Breast epithelium (tissue), 4 donors: ENCODE data around the gene TMIE. TPM values are rescaled to one million over a fixed set of nuclear protein-coding genes. Genes with fewer than 3 reads are reported as not detected.

ENCODE experiments used
- DNase-seq, 2 donors: peaks; one replicate each; pipeline ENCODE4 v3.0.0-alpha.2; 2019; ENCODE audit warnings: low spot score in 2 of 2
- H3K27ac ChIP-seq, 2 donors: fragments of 200-600 bp; sonication (generic) in 1 of 2; one replicate each; pipeline ENCODE4 v1.5.1; 2016 to 2019; ENCODE audit warnings: mild to moderate bottlenecking in 1 of 2
- H3K27me3 ChIP-seq, 2 donors: fragments of 200-600 bp; sonication (generic) in 1 of 2; one replicate each; pipeline versions ENCODE4 v1.5.1 to v1.6.0; 2017 to 2019; ENCODE audit warnings: control low read depth in 1 of 2, mild to moderate bottlenecking in 1 of 2
- H3K36me3 ChIP-seq: fragments of 200-600 bp; one replicate; pipeline ENCODE4 v1.5.1; 2019
- H3K4me1 ChIP-seq, 2 donors: fragments of 200-600 bp; sonication (generic); one replicate each; pipeline ENCODE4 v1.5.1; 2016 to 2019; ENCODE audit warnings: control low read depth in 1 of 2
- H3K4me3 ChIP-seq, 3 donors: fragments of 200-600 bp; sonication (generic); 1 replicate in 2 of 3; 2 replicates in 1 of 3; pipeline ENCODE4 v1.5.1; 2016 to 2019; ENCODE audit warnings: mild to moderate bottlenecking in 3 of 3, moderate library complexity in 2 of 3
- H3K9me3 ChIP-seq, 2 donors: fragments of 200-600 bp; sonication (generic) in 1 of 2; one replicate each; pipeline ENCODE4 v1.5.1; 2016 to 2019; ENCODE audit warnings: control low read depth in 1 of 2
- CTCF ChIP-seq, 3 donors: fragments of 450-650 bp; IDR thresholded peaks; one replicate each; pipeline ENCODE4 v1.5.1; 2016 to 2017; ENCODE audit warnings: antibody characterized with exemption in 3 of 3, mild to moderate bottlenecking in 3 of 3, moderate library complexity in 3 of 3
- POLR2A ChIP-seq: fragments of 450-650 bp; IDR thresholded peaks from one replicate; pipeline ENCODE4 v1.6.1; 2016; ENCODE audit warnings: antibody characterized with exemption, mild to moderate bottlenecking, moderate library complexity
- POLR2AphosphoS5 ChIP-seq, 3 donors: sonication (generic); formaldehyde crosslinking; IDR thresholded peaks; one replicate each; pipeline ENCODE4 v1.6.1; 2017; ENCODE audit warnings: antibody characterized with exemption in 3 of 3
- intact Hi-C: fragments of 100-400 bp; cut with DNase I; formaldehyde crosslinking; loops from one replicate; pipeline ENCODE4 v1.15.1; 2023; ENCODE audit warnings: low total_unique reads
- total RNA-seq, 3 donors: library from RNA; depleted of rRNA; stranded (reverse); fragments of >200 nt; gene quantifications; one replicate each; pipeline ENCODE4 v1.1.0, GENCODE V29; 2016

Gene TMIE
- total RNA-seq, 3 donors from 2014 or later, result not detected

- H3K4me1 ChIP-seq, result no peaks in the 10 kb centered on the region
- DNase-seq, result peak in 1 of 2 donors; percentile 39
- TF ChIP-seq CTCF (IDR thresholded peaks at IDR 0.05) (no peak), POLR2AphosphoS5 (IDR thresholded peaks at IDR 0.05) (no peak), POLR2A (no peak)
- H3K27ac ChIP-seq, result no peak overlapping the region
- H3K9me3 ChIP-seq, result no peaks in the 10 kb centered on the region
- no peaks in the 10 kb centered on the region for H3K27me3 ChIP-seq
- H3K4me3 ChIP-seq, result no peak overlapping the region
- no peaks in the 10 kb centered on the region for H3K36me3 ChIP-seq
- intact Hi-C loops, result loop anchor here (10.0 kb wide), 1 partner anchor 188 kb away; no protein-coding TSS in a partner anchor
These were observed 5.8 kb downstream of the TMIE start for GRCh38 chr3:46706771-46707582.

- intact Hi-C loops, result loop anchor here (10.0 kb wide), 1 partner anchor 187 kb away; no protein-coding TSS in a partner anchor
- Histone ChIP-seq H3K27ac (no peak overlapping the region), H3K4me1 (no peaks in the 10 kb centered on the region), H3K27me3 (no peaks in the 10 kb centered on the region), H3K4me3 (no peak overlapping the region), H3K36me3 (no peaks in the 10 kb centered on the region), H3K9me3 (no peaks in the 10 kb centered on the region)
- TF ChIP-seq POLR2AphosphoS5 (IDR thresholded peaks at IDR 0.05) (no peak), CTCF (IDR thresholded peaks at IDR 0.05) (no peak), POLR2A (no peak)
- peak in 1 of 2 donors; percentile 30 for DNase-seq
These were observed 6.4 kb downstream of the TMIE start for GRCh38 chr3:46707601-46708011.

GRCh38 chr3:46708401-46709156 lies 7.4 kb downstream of the TMIE start:
- intact Hi-C loops, result loop anchor here (10.0 kb wide), 1 partner anchor 186 kb away; no protein-coding TSS in a partner anchor
- Histone ChIP-seq H3K27ac (no peak overlapping the region), H3K4me1 (no peaks in the 10 kb centered on the region), H3K9me3 (no peaks in the 10 kb centered on the region), H3K27me3 (no peaks in the 10 kb centered on the region), H3K36me3 (no peaks in the 10 kb centered on the region), H3K4me3 (no peak overlapping the region)
- TF ChIP-seq POLR2A (no peak), CTCF (IDR thresholded peaks at IDR 0.05) (no peak), POLR2AphosphoS5 (IDR thresholded peaks at IDR 0.05) (no peak)
- DNase-seq, result peak in 1 of 2 donors; percentile 37

GRCh38 chr3:46709157-46709654 lies 8.0 kb downstream of the TMIE start:
- DNase-seq, result peak in 1 of 2 donors; percentile 45
- intact Hi-C loops, result loop anchor here (10.0 kb wide), 1 partner anchor 186 kb away; no protein-coding TSS in a partner anchor

More at GRCh38 chr3:46709157-46709654, 8.0 kb downstream of the TMIE start:
- H3K36me3 ChIP-seq, result no peaks in the 10 kb centered on the region
- no peak overlapping the region for H3K4me3 ChIP-seq
- no peaks in the 10 kb centered on the region for H3K9me3 ChIP-seq
- no peaks in the 10 kb centered on the region for H3K4me1 ChIP-seq
- TF ChIP-seq CTCF (IDR thresholded peaks at IDR 0.05), result no peak
- no peak for TF ChIP-seq POLR2AphosphoS5 (IDR thresholded peaks at IDR 0.05)
- TF ChIP-seq POLR2A, result no peak
- H3K27ac ChIP-seq, result no peak overlapping the region
- no peaks in the 10 kb centered on the region for H3K27me3 ChIP-seq
